Ovary (tissue), 9 donors: ENCODE data around the gene INPPL1. TPM values are rescaled to one million over a fixed set of nuclear protein-coding genes. Genes with fewer than 3 reads are reported as not detected.

Experiments
- DNase-seq, 5 donors: peaks; one replicate each; pipeline ENCODE4 v3.0.0-alpha.2; 2019 to 2020
- H3K27ac ChIP-seq, 2 donors: fragments of 200-600 bp; one replicate each; pipeline versions ENCODE4 v1.5.1 to v1.8.0; 2019 to 2022
- H3K27me3 ChIP-seq: fragments of 200-600 bp; one replicate; pipeline ENCODE4 v1.8.0; 2022
- H3K36me3 ChIP-seq: fragments of 200-600 bp; sonication (generic); one replicate; pipeline ENCODE4 v1.5.1; 2019
- H3K4me1 ChIP-seq: one replicate; pipeline ENCODE4 v1.8.1; 2013; ENCODE audit warnings: mild to moderate bottlenecking, moderate library complexity; ENCODE audit not compliant: insufficient read depth
- H3K4me3 ChIP-seq: fragments of 200-600 bp; sonication (generic); one replicate; pipeline ENCODE4 v1.5.1; 2017
- H3K9me3 ChIP-seq, 2 donors: fragments of 200-600 bp in 1 of 2; sonication (generic) in 1 of 2; one replicate each; pipeline versions ENCODE4 v1.5.1 to v1.8.1; 2013 to 2019; ENCODE audit warnings: mild to moderate bottlenecking in 1 of 2, moderate library complexity in 1 of 2
- EP300 ChIP-seq: sonication (generic); formaldehyde crosslinking; IDR thresholded peaks from one replicate; pipeline ENCODE4 v1.6.1; 2017; ENCODE audit warnings: antibody characterized with exemption
- POLR2A ChIP-seq: fragments of 450-650 bp; IDR thresholded peaks from one replicate; pipeline ENCODE4 v1.6.1; 2017; ENCODE audit warnings: antibody characterized with exemption, mild to moderate bottlenecking, moderate library complexity
- WGBS, 3 donors: extraction: QIAGEN DNeasy Blood & Tissue Kit in 1 of 3; methylation state at CpG; one replicate each; pipeline versions ENCODE4 v1.1.5 to v1.1.7; 2013 to 2017; 5-methylcytosine and 5-hydroxymethylcytosine counted together
- intact Hi-C, 4 donors: fragments of 100-400 bp; cut with DNase I; formaldehyde crosslinking; loops; one replicate each; pipeline versions ENCODE4 v1.11.0 to v1.15.1; 2022 to 2023
- polyA plus RNA-seq, 2 donors: library from polyadenylated mRNA; stranded (reverse); fragments of 200-250 nt in 1 of 2; fragments of 350-450 nt in 1 of 2; fragmentation: Illumina TruSeq in 1 of 2; extraction: RNeasy Lipid Tissue Mini Kit (QIAGEN cat#74804) in 1 of 2; gene quantifications; one replicate each; pipeline ENCODE4 v1.2.3, GENCODE V29; 2013 to 2014
- total RNA-seq, 7 donors: library from RNA; depleted of rRNA in 2 of 7; stranded (reverse); fragments of >200 nt in 2 of 7; fragmentation: NEBNext Ultra II Directional in 3 of 7; extraction: Animal tissue kit (Norgen Biotek cat#: 25700) in 3 of 7; gene quantifications; one replicate each; pipeline versions ENCODE4 v1.1.0 to v1.2.4, GENCODE V29; 2016 to 2023
- TF ChIP-seq, protein P1 (sequence below), 3 donors: fragments of 450-650 bp in 2 of 3; fragments of 200-600 bp in 1 of 3; IDR thresholded peaks; one replicate each; pipeline versions ENCODE4 v1.5.1 to v1.8.0; 2016 to 2022; ENCODE audit warnings: antibody characterized with exemption in 3 of 3, mild to moderate bottlenecking in 1 of 3
- donor health status: DM: no; HTN: no; CAD: no; lungs with moderate emphysema.
- donor health status: DM: no; HTN: no; CAD: no.
- donor health status: Bipolar disorder and iron deficiency.
- donor health status: DM: yes; HTN: yes; CAD: no.
- donor health status: DM: no; HTN: no; CAD: no.
- donor health status: DM: yes; HTN: yes; CAD: no.

INPPL1 gene
- total and polyA plus RNA-seq, 9 donors, result 48.4 to 208 (median 132) TPM

DNA sequence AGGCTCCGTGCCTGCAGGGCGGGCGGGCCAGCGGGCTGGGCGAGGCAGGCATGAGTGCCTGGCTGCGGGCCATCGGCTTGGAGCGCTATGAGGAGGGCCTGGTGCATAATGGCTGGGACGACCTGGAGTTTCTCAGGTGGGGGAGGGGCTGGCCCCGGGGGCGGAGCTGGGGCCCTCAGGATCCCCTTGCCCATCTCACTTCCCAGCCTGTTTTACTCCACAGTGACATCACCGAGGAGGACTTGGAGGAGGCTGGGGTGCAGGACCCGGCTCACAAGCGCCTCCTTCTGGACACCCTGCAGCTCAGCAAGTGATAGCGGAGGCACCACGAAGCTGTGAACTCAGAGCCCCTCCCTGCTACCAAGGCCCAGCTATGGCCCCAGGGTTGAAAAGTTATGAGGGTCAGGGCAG is 13.5 kb downstream of the INPPL1 start:
- H3K27me3 ChIP-seq, result no peaks in the 10 kb centered on the region
- H3K9me3 ChIP-seq, result no peaks in the 10 kb centered on the region
- no peaks in the 10 kb centered on the region for H3K36me3 ChIP-seq
- peaks cover 11% of the 10 kb centered on the region for H3K4me1 ChIP-seq
- H3K4me3 ChIP-seq, result no peak overlapping the region
- peak in 4 of 5 donors; percentile 37 to 63 (median 58) for DNase-seq
- H3K27ac ChIP-seq, result no peak overlapping the region
- WGBS, 3 donors, result 55 to 60% (median 59%) methylated on average over 16 of the region's 16 CpGs
- no peak for TF ChIP-seq POLR2A
- TF ChIP-seq, protein P1, sequence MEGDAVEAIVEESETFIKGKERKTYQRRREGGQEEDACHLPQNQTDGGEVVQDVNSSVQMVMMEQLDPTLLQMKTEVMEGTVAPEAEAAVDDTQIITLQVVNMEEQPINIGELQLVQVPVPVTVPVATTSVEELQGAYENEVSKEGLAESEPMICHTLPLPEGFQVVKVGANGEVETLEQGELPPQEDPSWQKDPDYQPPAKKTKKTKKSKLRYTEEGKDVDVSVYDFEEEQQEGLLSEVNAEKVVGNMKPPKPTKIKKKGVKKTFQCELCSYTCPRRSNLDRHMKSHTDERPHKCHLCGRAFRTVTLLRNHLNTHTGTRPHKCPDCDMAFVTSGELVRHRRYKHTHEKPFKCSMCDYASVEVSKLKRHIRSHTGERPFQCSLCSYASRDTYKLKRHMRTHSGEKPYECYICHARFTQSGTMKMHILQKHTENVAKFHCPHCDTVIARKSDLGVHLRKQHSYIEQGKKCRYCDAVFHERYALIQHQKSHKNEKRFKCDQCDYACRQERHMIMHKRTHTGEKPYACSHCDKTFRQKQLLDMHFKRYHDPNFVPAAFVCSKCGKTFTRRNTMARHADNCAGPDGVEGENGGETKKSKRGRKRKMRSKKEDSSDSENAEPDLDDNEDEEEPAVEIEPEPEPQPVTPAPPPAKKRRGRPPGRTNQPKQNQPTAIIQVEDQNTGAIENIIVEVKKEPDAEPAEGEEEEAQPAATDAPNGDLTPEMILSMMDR (IDR thresholded peaks at IDR 0.05), result peak; percentile 25 to 35 (median 25)
- intact Hi-C loops, result no loop called here

DNA sequence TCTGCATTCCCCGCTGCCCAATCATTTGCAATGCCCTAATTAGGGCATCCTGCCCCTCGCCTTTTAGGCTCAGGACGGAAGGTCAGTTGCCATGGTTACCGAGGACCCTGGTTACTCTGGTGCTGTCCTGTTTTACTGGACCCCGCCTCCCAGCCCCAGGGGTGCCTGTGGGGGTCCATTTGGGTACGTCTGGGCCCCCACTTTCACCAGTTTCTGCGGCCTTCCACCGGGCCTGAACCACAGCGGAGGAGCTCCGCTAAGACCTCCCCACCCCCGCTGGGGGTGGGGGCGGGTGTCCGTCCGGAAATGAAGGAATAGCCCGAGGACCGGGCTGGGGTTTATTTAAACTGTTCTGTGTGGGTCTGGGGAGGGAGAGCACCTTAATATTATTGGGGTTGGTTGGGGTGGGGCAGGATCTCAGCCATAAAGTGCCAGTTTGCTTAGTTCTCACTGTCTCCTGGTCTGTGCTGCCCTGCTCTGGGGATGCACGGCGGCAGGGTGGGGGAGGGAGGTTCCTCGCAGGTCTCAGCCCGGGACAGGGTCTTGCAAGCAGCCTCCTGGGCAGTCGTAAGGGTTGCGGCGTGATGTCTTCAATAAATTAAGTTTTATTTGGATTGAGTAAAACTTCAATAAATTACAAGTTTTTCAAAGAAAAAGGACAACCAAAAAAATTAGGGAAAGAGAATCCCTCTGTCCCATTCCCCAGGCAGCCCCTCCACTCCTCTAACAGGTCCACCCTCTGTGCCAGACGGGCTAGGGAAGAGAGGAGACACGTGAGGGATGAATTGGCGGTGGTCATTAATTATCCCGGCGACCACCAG is 14.1 kb downstream of the INPPL1 start:
- TF ChIP-seq EP300 (no peak), POLR2A (no peak)
- TF ChIP-seq, protein P1 (IDR thresholded peaks at IDR 0.05), result no peak
- peak in 2 of 5 donors; percentile 31 to 32 for DNase-seq
- Histone ChIP-seq H3K9me3 (no peaks in the 10 kb centered on the region), H3K4me1 (peaks cover 11% of the 10 kb centered on the region), H3K27me3 (peaks cover 4% of the 10 kb centered on the region), H3K36me3 (no peaks in the 10 kb centered on the region), H3K4me3 (no peak overlapping the region), H3K27ac (no peak overlapping the region)
- WGBS, 3 donors, result 56 to 61% (median 59%) methylated on average over 28 of the region's 28 CpGs
- intact Hi-C loops, result no loop called here

DNA sequence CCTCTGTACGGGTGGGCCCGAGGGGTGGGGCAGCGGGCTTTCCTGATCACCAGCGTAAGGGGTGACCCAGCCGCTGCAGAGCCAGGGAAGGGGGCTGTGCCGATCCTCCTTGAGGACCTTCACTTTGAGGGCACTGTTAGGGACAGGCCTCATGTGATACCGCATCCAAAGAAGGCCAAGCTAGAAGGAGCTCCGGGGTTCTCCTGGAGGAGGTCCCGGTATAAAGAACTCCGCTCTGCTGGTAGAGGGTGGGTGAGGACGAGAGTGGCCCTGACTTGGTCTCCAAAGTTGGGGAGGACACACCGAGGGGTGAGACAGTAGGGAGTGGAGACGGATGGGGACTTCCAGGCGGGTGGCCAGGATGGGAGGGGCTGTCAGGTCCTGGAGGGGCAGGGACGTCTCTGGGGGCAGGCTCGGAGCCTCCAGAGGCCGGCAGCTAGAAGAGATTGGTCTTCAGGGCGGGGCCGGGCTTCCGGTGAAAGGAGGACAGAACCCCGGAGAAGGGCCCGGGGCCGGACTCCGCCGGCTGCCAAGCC is 14.8 kb downstream of the INPPL1 start:
- H3K4me1 ChIP-seq, result peaks cover 11% of the 10 kb centered on the region
- peaks cover 11% of the 10 kb centered on the region for H3K27me3 ChIP-seq
- TF ChIP-seq POLR2A (no peak), EP300 (no peak)
- TF ChIP-seq, protein P1 (IDR thresholded peaks at IDR 0.05), result no peak
- H3K27ac ChIP-seq, result no peak overlapping the region
- peak overlapping the region; percentile 25 for H3K4me3 ChIP-seq
- 7 to 10% (median 7%) methylated on average over 23 to 25 of the region's 25 CpGs for WGBS, 3 donors
- intact Hi-C loops, result no loop called here
- no peaks in the 10 kb centered on the region for H3K36me3 ChIP-seq
- peak in 2 of 5 donors; percentile 59 to 61 for DNase-seq
- H3K9me3 ChIP-seq, result no peaks in the 10 kb centered on the region

DNA sequence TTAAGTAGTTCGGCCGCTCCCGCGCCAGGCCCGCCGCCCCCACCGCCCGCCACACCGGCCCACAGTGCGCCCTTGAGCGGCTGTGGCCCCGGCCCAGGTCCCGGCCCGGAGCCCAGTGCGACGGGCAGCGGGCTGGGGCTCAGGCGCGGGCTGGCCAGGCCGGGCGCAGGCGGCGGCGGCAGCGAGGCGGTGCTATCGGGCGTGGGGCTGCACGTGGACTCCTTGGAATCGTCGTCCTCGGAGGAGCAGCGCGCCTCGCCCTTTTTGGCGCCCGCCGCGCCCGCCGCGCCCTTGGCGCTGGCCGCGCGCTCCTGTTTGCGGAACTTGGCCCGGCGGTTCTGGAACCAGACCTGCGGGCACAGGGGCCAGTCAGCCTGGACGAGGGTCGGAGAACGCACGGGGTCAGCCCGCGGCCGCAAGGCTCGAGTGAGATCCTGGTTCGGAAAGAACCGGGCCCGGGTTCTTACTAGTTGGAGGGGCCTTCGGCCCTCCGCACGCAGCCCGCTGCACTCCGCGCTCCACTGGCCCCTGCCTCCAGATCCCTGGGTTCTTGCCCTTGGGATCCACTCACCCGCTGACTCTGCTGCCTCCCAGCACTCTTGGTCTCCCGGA is 15.4 kb downstream of the INPPL1 start:
- Histone ChIP-seq H3K36me3 (no peaks in the 10 kb centered on the region), H3K27me3 (peaks cover 12% of the 10 kb centered on the region), H3K9me3 (no peaks in the 10 kb centered on the region), H3K27ac (no peak overlapping the region), H3K4me1 (peaks cover 11% of the 10 kb centered on the region), H3K4me3 (peak overlapping the region; percentile 25)
- TF ChIP-seq, protein P1 (IDR thresholded peaks at IDR 0.05), result peak in 1 of 3 donors; percentile 9
- TF ChIP-seq POLR2A (no peak), EP300 (no peak)
- 1 to 2% (median 1%) methylated on average over 25 to 69 of the region's 69 CpGs for WGBS, 3 donors
- intact Hi-C loops, result loop anchor here in 1 of 4 donors (10.0 kb wide), 1 partner anchor 235 kb away; no protein-coding TSS in a partner anchor
- DNase-seq, result peak in 4 of 5 donors; percentile 41 to 76 (median 68)
